SHP77 (cell line): Measurements from ENCODE around the gene WNT9A.

ENCODE experiments used
- DNase-seq, 2 experiments: peaks; one replicate each; lab custom pipeline; 2025; lab: John Stamatoyannopoulos, UW

WNT9A gene

GRCh38 chr1:227924168-227924832, 23.4 kb downstream of the WNT9A start:
- no peak for DNase-seq

- DNase-seq, result no peak
These were observed 24.2 kb downstream of the WNT9A start for GRCh38 chr1:227923353-227924167.

- no peak for DNase-seq
These were observed 25.0 kb downstream of the WNT9A start for GRCh38 chr1:227922501-227923352.

- no peak for DNase-seq
These were observed 26.1 kb downstream of the WNT9A start for GRCh38 chr1:227921461-227922185.

GRCh38 chr1:227920896-227921295, 26.8 kb downstream of the WNT9A start:
- DNase-seq, result no peak

GRCh38 chr1:227920426-227920825, 27.3 kb downstream of the WNT9A start:
- DNase-seq, result no peak

- no peak for DNase-seq
These were observed 27.8 kb downstream of the WNT9A start for GRCh38 chr1:227919906-227920305.

GRCh38 chr1:227918736-227919135, 29.0 kb downstream of the WNT9A start:
- DNase-seq, result no peak

GRCh38 chr1:227918083-227918700, 29.5 kb downstream of the WNT9A start:
- no peak for DNase-seq

- DNase-seq, result no peak
These were observed 30.4 kb downstream of the WNT9A start for GRCh38 chr1:227917081-227917950.

GRCh38 chr1:227916655-227917054, 31.1 kb downstream of the WNT9A start:
- no peak for DNase-seq

- DNase-seq, result peak in 1 of 2 experiments; percentile 44
These were observed 31.9 kb downstream of the WNT9A start for GRCh38 chr1:227915564-227916553.

- no peak for DNase-seq
These were observed 32.8 kb downstream of the WNT9A start for GRCh38 chr1:227914801-227915563.

GRCh38 chr1:227913764-227914721, 33.7 kb downstream of the WNT9A start:
- DNase-seq, result no peak

- no peak for DNase-seq
These were observed 34.4 kb downstream of the WNT9A start for GRCh38 chr1:227913396-227913763.

GRCh38 chr1:227912866-227913265, 34.9 kb downstream of the WNT9A start:
- no peak for DNase-seq

- DNase-seq, result no peak
These were observed 36.4 kb downstream of the WNT9A start for GRCh38 chr1:227911376-227911775.
